ENCODE data around the gene CDC25C.

- TF ChIP-seq CTCF (conservative IDR thresholded peaks at IDR 0.05; ENCODE audit: low read length) (no peak), EZH2phosphoT487 (IDR thresholded peaks at IDR 0.05; ENCODE audit: borderline replicate concordance, low read depth, low read length) (no peak)
These were observed 25.8 kb downstream of the CDC25C start for GRCh38 chr5:138305797-138306196.
